ENCODE results near the gene RASAL2. TPM values are rescaled to one million over a fixed set of nuclear protein-coding genes. Genes with fewer than 3 reads are reported as not detected.

RASAL2 gene
- total and polyA plus RNA-seq, 9 of the 15 experiments (the other 6 are each of a cell fraction or from before 2014, with no cell fraction given) = 0.13 to 1.0 (median 0.62) TPM

GRCh38 chr1:178048426-178048825 is 45.5 kb upstream of the RASAL2 start:
- in situ Hi-C loops (cut with MboI) (no loop called here), intact Hi-C loops (cut with micrococcal nuclease) (no loop called here)
- Histone ChIP-seq H2AFZ (ENCODE audit: low read depth, low read length) (no peak overlapping the region), H3K36me3 (ENCODE audit: control insufficient read depth, insufficient read depth, low read length) (no peaks in the 10 kb centered on the region), H3K79me2 (ENCODE audit: control insufficient read depth, insufficient read depth, low read length) (no peaks in the 10 kb centered on the region), H3K4me1 (replicated peaks in 1 of 2; ENCODE audit: control insufficient read depth in 2 of 2, insufficient read depth in 2 of 2, low read length in 2 of 2) (no peaks in the 10 kb centered on the region), H3K4me3 (no peak overlapping the region), H3K9me1 (ENCODE audit: control insufficient read depth, insufficient read depth, low read length) (no peaks in the 10 kb centered on the region), H3K9ac (ENCODE audit: insufficient read depth in 1 of 2, low read depth in 2 of 2, low read length in 2 of 2) (no peak overlapping the region), H3K27ac (ENCODE audit: extremely low read depth, low read depth, low read length) (no peak overlapping the region), H3K9me3 (replicated peaks; ENCODE audit: control insufficient read depth, insufficient read depth, low read depth, low read length) (no peaks in the 10 kb centered on the region), H3K27me3 (ENCODE audit: control insufficient read depth in 2 of 2, insufficient read depth in 2 of 2, low read length in 2 of 2) (no peaks in the 10 kb centered on the region), H3K4me2 (ENCODE audit: insufficient read depth, low read length) (no peak overlapping the region), H4K20me1 (replicated peaks; ENCODE audit: control insufficient read depth, insufficient read depth, low read length) (no peaks in the 10 kb centered on the region)
- FAIRE-seq (no peak), DNase-seq (ENCODE audit: extremely low read depth in 1 of 4, low spot score in 3 of 4) (no peak), ATAC-seq (no peak)
- POLR2A ChIA-PET = interaction anchor here (0.5 kb wide), 1 partner anchor 10 kb away, joined by 3 read pairs; no protein-coding TSS in a partner anchor
- CTCF ChIA-PET (ENCODE audit: low intra/inter-chr PET ratio) = no interaction called here
- WGBS (ENCODE audit: insufficient coverage, low coverage, missing lambda C conversion rate) = 0% methylated on average over 1 of the region's 1 CpG
- BruUV-seq (replicated peaks) = no TSS peak
- no peak for TF ChIP-seq PHB2 (IDR thresholded peaks at IDR 0.05; ENCODE audit: low read depth)
- TF ChIP-seq GABPB1 (CRISPR knock-in tag; IDR thresholded peaks at IDR 0.05) = no peak
- TF ChIP-seq ZBTB11 (CRISPR knock-in tag; IDR thresholded peaks at IDR 0.05) = no peak
- no peak for TF ChIP-seq HOMEZ (CRISPR knock-in tag; IDR thresholded peaks at IDR 0.05)
- no peak for TF ChIP-seq ATF6 (CRISPR knock-in tag; IDR thresholded peaks at IDR 0.05)
- no peak for TF ChIP-seq SETDB1 (IDR thresholded peaks at IDR 0.05; ENCODE audit: low read length)

Data from K562 (cell line).